ENCODE measurements around the gene SCGB1A1. TPM values are rescaled to one million over a fixed set of nuclear protein-coding genes. Genes with fewer than 3 reads are reported as not detected.

The SCGB1A1 gene
- total and polyA plus RNA-seq, 2 of the 13 experiments (the other 11 are each of a cell fraction or from before 2014, with no cell fraction given) = not detected

GRCh38 chr11:62458212-62459002 lies 39.6 kb downstream of the SCGB1A1 start (continued):
- no peak for TF ChIP-seq ZHX2 (IDR thresholded peaks at IDR 0.05; ENCODE audit: low read depth)
- TF ChIP-seq ZHX2 (CRISPR knock-in tag; IDR thresholded peaks at IDR 0.05; ENCODE audit: borderline replicate concordance) = no peak
- TF ChIP-seq SATB2 (CRISPR knock-in tag; IDR thresholded peaks at IDR 0.05) = no peak
- 0 out of 2 replicates have a peak, but pooled peaks have one; percentile 20 for TF ChIP-seq ZFX (CRISPR knock-in tag; IDR thresholded peaks at IDR 0.05; ENCODE audit: low read depth)
- TF ChIP-seq IRX3 (CRISPR knock-in tag; IDR thresholded peaks at IDR 0.05; ENCODE audit: borderline replicate concordance, low read depth) = no peak
- TF ChIP-seq ZNF276 (CRISPR knock-in tag; IDR thresholded peaks at IDR 0.05; ENCODE audit: low read depth) = no peak
- TF ChIP-seq HNF4A (CRISPR knock-in tag; IDR thresholded peaks at IDR 0.05) = peak; percentile 63
- no peak for TF ChIP-seq KDM5A (IDR thresholded peaks at IDR 0.05; ENCODE audit: borderline replicate concordance, low read length)
- no peak for TF ChIP-seq ARNT (IDR thresholded peaks at IDR 0.05)
- TF ChIP-seq ZNF619 (CRISPR knock-in tag; IDR thresholded peaks at IDR 0.05) = no peak
- TF ChIP-seq AKNA (CRISPR knock-in tag; IDR thresholded peaks at IDR 0.05; ENCODE audit: borderline replicate concordance) = no peak
- no peak for TF ChIP-seq U2AF2 (IDR thresholded peaks at IDR 0.05; ENCODE audit: low read depth, low read length)
- no peak for TF ChIP-seq EEA1 (CRISPR knock-in tag; IDR thresholded peaks at IDR 0.05; ENCODE audit: borderline replicate concordance)
